ENCODE measurements around the gene SEC23B.

Gene SEC23B

DNA sequence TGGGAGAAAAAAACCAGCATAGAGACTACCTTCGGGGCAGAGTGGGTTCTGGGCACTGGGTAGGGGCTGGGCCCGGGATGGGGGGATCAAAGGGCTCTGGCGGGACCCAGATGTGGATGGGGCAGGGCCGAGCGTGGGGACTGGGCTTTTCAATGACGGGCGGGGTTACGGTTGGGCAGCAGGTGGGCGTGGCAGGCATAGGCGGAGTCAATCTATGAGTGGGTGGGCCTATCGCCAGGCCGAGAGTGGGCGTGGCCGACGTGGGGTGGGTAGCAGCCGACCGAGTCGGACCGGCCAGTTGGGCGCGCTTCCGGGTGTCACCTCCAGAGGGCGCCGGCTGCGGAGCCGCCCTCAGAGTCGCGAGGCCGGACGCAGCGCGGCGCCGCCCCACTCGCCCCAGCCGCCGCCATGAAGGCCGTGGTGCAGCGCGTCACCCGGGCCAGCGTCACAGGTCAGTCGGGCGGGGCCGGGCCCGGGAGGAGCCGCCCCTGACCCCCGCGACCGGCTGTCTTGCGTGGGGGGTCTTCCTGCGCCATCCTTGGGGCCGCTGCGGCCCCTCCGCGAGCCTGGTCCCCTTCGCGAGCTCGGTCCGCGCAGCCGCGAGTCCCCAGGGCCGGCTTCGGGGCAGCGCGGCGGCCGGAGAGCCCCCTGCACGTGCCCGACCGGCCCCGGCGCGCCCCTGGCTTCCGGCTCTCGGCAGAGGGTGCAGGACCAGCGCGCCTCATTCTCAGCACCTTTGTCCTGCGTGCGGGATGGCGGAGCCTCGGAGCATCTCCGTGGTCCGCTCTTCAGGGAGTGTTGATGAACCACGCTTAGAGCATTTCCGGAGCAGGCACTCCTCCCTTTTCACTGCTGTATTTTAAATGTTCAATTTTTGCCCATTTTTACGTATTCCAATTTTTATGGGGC is 80.2 kb downstream of the SEC23B start, which contains the start of gene DTD1:
Gene DTD1, plus strand, starts transcription at position 390 of the 909 bp plus-strand sequence. Its CDS starts 19 bp downstream, at position 409.
- DNase-seq (ENCODE audit: low spot score) (peak; percentile 71), FAIRE-seq (no peak)

GRCh38 chr20:18588574-18588933 is 80.8 kb downstream of the SEC23B start:
- no peak for DNase-seq (ENCODE audit: low spot score)

GRCh38 chr20:18589941-18590674 is 82.4 kb downstream of the SEC23B start:
- DNase-seq (ENCODE audit: low spot score) (no peak), FAIRE-seq (no peak)

More at GRCh38 chr20:18588574-18588933, 80.8 kb downstream of the SEC23B start:
- no peak for FAIRE-seq

DNA sequence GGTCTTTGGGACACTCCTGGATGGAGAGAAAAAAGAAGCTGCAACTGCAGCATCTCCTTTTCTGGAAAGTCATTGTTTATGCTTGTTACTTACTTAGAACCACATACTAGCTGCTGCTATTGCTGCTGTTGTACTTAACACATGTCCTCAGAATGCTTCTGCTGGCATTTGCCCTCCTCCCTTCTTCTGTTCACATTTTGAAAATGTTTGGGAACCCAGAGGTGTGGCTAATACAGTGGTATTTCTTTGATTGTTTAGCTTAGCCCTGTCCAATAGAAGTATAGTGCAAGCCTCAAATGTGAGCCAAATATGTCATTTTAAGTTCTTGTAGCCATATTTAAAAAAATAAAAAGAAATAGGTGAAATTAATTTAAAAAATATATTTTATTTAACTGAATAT is 88.5 kb downstream of the SEC23B start:
- DNase-seq (ENCODE audit: low spot score) (no peak), FAIRE-seq (no peak)

DNA sequence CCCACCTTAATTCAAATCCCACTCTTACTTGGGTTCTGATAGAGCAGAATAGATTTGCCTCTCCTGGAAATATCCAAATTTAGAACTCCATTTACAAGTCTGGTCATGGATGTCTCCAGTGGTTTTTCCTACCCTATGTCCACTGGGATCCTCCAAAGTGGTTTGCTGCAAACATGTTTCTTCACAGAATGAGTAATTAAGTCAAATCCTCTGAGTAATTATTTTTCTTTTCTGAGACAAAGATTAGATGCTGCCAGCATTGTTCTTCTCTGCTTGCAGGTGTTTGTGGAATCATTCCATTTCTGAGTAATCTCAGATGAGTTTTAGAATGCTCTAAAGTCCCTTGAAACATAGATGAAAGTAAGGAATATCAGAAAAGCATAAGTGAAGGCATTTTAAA is 102.0 kb downstream of the SEC23B start:
- no peak for FAIRE-seq
- no peak for DNase-seq (ENCODE audit: low spot score)

Measured in RCC 7860 (cell line).